ENCODE measurements around the gene FAM20C. TPM values are rescaled to one million over a fixed set of nuclear protein-coding genes. Genes with fewer than 3 reads are reported as not detected.

FAM20C gene
- total RNA-seq, 2 experiments from 2014 or later: not detected

DNA sequence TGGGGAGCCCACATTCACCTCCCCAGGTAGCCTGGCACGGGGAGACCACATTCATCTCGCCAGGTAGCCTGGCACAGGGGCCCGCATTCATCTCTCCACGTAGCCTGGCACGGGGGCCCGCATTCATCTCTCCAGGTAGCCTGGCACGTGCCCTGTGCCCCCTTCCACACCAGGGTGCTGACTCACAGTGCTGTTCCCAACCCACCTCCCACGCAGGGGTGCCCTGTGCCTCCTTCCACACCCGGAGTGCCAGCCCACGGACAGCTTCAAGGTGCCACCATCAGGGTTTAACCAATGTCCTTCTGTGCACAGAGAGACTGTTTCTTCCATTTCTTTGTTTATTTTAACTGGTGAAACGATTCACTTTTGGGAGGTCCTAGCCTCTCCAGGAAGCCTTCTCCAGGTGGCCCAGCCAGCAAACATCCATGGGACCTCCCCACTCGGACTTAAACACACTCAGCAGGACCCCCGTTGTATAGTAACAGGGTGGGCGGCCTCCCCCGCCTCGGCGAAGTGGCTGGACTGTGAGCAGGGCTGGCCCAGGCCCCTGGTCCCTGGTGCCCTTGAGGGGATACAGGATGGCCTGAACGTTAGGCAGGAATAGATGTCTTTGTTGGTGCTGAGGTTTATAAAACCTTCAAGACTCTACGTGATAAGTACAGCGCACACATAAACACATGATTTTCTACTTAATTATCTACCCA is 56.5 kb downstream of the FAM20C start:
- H4K20me1 ChIP-seq (ENCODE audit: insufficient read depth, low read length): no peaks in the 10 kb centered on the region
- H3K4me2 ChIP-seq (ENCODE audit: low read length): no peak overlapping the region
- no peak overlapping the region for H2AFZ ChIP-seq (ENCODE audit: low read length)
- no peak for TF ChIP-seq EZH2phosphoT487 (IDR thresholded peaks at IDR 0.05; ENCODE audit: borderline replicate concordance, low read depth, low read length)
- no peak for TF ChIP-seq CTCF (conservative IDR thresholded peaks at IDR 0.05; ENCODE audit: low read length)
- no peak for DNase-seq (ENCODE audit: low spot score)
- ChIA-PET POLR2A (no interaction called here), CTCF (ENCODE audit: unreplicated experiment) (no interaction called here)
- H3K4me1 ChIP-seq (ENCODE audit: insufficient read depth, low read length, poor library complexity, severe bottlenecking): no peaks in the 10 kb centered on the region
- H3K79me2 ChIP-seq (ENCODE audit: insufficient read depth, low read depth, low read length): no peaks in the 10 kb centered on the region
- H3K9me2 ChIP-seq (ENCODE audit: insufficient read depth, low read length): no peaks in the 10 kb centered on the region
- H3K9me3 ChIP-seq (ENCODE audit: low read length): no peaks in the 10 kb centered on the region
- H3K36me3 ChIP-seq (ENCODE audit: insufficient read depth, low read length): no peaks in the 10 kb centered on the region
- H3K27ac ChIP-seq (ENCODE audit: low read depth, low read length, poor library complexity, severe bottlenecking): no peak overlapping the region
- H3K4me3 ChIP-seq (ENCODE audit: low read depth, low read length, poor library complexity, severe bottlenecking): no peak overlapping the region
- no TSS peak for BruUV-seq (replicated peaks)
- intact Hi-C loops (cut with micrococcal nuclease; ENCODE audit: unreplicated experiment): no loop called here

DNA sequence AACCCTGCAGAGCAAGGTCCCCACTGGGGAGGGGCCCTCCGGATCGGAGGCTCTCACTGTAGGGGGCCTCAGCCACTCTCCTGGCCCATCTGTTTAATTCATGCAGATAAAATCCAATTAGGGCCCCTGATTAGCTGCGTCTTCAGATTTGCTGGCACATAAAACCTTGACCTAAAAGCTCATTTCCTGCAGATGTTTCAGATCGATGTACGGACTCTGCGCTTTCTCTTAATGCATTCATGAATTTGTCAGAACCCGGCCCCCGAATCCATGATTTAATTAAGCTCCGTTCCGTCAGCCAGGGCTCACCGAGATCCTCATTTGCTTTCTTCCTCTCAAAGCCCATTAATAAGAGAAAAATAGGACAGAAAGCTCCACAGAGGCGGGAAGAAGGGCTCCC is 57.6 kb downstream of the FAM20C start:
- Histone ChIP-seq H3K36me3 (ENCODE audit: insufficient read depth, low read length) (no peaks in the 10 kb centered on the region), H3K9me3 (ENCODE audit: low read length) (no peaks in the 10 kb centered on the region), H4K20me1 (ENCODE audit: insufficient read depth, low read length) (no peaks in the 10 kb centered on the region), H2AFZ (ENCODE audit: low read length) (no peak overlapping the region), H3K4me3 (ENCODE audit: low read depth, low read length, poor library complexity, severe bottlenecking) (no peak overlapping the region), H3K27ac (ENCODE audit: low read depth, low read length, poor library complexity, severe bottlenecking) (no peak overlapping the region), H3K4me1 (ENCODE audit: insufficient read depth, low read length, poor library complexity, severe bottlenecking) (no peaks in the 10 kb centered on the region), H3K9me2 (ENCODE audit: insufficient read depth, low read length) (no peaks in the 10 kb centered on the region), H3K79me2 (ENCODE audit: insufficient read depth, low read depth, low read length) (no peaks in the 10 kb centered on the region), H3K4me2 (ENCODE audit: low read length) (no peak overlapping the region)
- no peak for TF ChIP-seq EZH2phosphoT487 (IDR thresholded peaks at IDR 0.05; ENCODE audit: borderline replicate concordance, low read depth, low read length)
- no peak for TF ChIP-seq CTCF (conservative IDR thresholded peaks at IDR 0.05; ENCODE audit: low read length)
- POLR2A ChIA-PET: no interaction called here
- intact Hi-C loops (cut with micrococcal nuclease; ENCODE audit: unreplicated experiment): no loop called here
- CTCF ChIA-PET (ENCODE audit: unreplicated experiment): no interaction called here
- no TSS peak for BruUV-seq (replicated peaks)
- DNase-seq (ENCODE audit: low spot score): no peak

DNA sequence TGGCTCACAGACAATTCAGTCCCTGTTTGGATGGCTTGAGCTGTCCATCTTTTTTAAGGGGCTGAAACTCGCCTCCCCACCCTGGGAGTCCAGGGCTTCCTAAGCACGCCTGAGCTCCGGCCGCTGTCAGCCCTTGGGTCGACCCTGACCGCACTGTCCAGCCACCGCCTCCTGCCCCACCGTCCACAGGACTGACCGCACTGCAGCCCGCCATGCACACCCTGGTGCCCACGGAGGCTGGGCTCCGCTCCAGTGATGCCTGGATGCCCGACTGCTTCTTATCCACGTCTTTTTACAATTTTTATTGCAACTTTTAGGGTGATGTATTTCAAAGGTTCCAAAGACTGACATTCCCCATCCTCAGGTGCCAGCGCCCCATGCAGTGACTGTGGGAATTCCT is 58.2 kb downstream of the FAM20C start:
- no peak overlapping the region for H3K4me2 ChIP-seq (ENCODE audit: low read length)
- TF ChIP-seq EZH2phosphoT487 (IDR thresholded peaks at IDR 0.05; ENCODE audit: borderline replicate concordance, low read depth, low read length): no peak
- TF ChIP-seq CTCF (conservative IDR thresholded peaks at IDR 0.05; ENCODE audit: low read length): no peak
- H3K9me2 ChIP-seq (ENCODE audit: insufficient read depth, low read length): no peaks in the 10 kb centered on the region
- H3K9me3 ChIP-seq (ENCODE audit: low read length): no peaks in the 10 kb centered on the region
- no peak overlapping the region for H2AFZ ChIP-seq (ENCODE audit: low read length)
- no peak for DNase-seq (ENCODE audit: low spot score)
- ChIA-PET POLR2A (no interaction called here), CTCF (ENCODE audit: unreplicated experiment) (no interaction called here)
- no peaks in the 10 kb centered on the region for H3K36me3 ChIP-seq (ENCODE audit: insufficient read depth, low read length)
- no TSS peak for BruUV-seq (replicated peaks)
- H3K27ac ChIP-seq (ENCODE audit: low read depth, low read length, poor library complexity, severe bottlenecking): no peak overlapping the region
- no peak overlapping the region for H3K4me3 ChIP-seq (ENCODE audit: low read depth, low read length, poor library complexity, severe bottlenecking)
- no peaks in the 10 kb centered on the region for H3K4me1 ChIP-seq (ENCODE audit: insufficient read depth, low read length, poor library complexity, severe bottlenecking)
- no peaks in the 10 kb centered on the region for H4K20me1 ChIP-seq (ENCODE audit: insufficient read depth, low read length)
- no peaks in the 10 kb centered on the region for H3K79me2 ChIP-seq (ENCODE audit: insufficient read depth, low read depth, low read length)
- intact Hi-C loops (cut with micrococcal nuclease; ENCODE audit: unreplicated experiment): no loop called here
